T-helper 22 cell (primary cell): ENCODE measurements around the gene SLC34A3.
A peak's percentile ranks its signal among the peaks of the same experiment; 100 is the strongest.

Source experiments
- DNase-seq: peaks from one replicate; pipeline ENCODE4 v3.0.0-alpha.2; 2020; ENCODE audit warnings: low read depth

Gene SLC34A3

DNA sequence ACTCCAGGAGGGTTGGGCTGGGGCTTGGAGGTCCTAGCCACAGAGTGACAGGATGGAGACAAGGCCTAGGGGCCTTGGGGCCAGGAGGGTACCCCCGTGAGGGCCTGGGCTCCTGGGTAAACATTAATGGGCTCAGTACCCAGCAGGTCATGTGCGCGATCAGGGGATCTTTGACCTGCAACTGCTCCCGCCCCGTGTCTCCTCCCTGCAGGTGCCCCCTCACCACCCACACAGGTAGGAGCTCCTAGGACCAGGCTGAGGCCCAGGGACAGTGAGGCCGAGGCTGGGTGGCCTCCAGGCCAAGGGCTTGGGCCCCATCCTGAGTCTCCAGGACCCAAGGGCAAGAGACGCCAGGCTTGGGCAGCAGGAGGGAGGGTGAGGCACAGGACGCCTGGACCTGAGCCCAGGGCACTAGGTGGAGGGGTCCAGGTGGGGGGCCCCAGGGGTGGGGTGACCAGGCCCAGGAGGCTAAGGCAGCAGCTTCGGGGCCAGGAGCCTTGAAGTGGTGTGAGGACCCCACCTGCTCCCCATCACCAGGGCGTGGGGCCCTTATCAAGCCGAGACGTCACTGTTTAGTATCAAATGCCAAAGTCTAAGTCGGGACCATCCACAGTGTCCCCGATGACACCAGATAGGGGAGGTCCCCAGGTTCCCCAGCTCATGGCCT lies at the start of gene SLC34A3:
Gene SLC34A3 (plus strand): TSS at position 197 of the 667 bp plus-strand sequence. CDS start 802 bp downstream, outside the sequence.
- DNase-seq = no peak

DNA sequence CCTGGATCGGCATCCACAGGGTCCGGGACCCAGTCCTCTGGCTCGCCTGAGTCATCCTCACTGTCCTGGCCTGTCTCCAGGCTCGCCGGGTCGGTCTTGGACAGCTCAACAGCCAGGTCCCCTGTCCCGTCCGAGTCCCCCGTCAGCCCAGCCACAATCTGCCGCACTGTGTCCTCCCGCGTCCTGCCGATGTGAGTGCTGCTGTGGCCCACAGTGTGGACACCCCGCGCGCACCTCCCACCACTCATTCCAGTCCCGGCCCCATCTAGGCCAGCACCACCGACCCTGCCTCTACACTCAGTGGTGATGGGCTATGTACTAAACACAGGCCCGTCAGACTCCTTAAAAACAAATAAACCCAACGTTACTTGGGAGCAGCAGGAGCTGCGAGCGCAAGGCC lies 49.0 kb upstream of the SLC34A3 start:
- DNase-seq = no peak

DNA sequence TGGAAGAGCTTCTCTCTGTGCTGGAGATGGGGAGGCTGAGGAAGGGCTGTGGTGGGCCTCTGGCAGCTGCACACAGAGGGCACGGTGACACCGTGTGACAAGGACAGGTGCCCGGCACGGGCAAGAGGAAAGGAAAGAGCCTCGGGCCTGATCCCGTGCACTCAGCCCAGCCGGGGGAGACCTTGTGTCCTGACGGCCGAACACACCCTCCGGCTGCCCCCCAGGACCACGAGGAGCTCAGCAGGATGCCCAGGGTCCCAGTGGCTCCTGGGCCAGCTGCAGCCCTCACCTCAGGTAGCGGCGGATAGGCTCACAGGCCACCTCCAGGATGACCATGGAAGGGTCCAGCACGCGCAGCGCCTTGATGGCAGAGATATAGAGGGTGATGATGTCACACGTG lies 47.9 kb upstream of the SLC34A3 start:
- no peak for DNase-seq

DNA sequence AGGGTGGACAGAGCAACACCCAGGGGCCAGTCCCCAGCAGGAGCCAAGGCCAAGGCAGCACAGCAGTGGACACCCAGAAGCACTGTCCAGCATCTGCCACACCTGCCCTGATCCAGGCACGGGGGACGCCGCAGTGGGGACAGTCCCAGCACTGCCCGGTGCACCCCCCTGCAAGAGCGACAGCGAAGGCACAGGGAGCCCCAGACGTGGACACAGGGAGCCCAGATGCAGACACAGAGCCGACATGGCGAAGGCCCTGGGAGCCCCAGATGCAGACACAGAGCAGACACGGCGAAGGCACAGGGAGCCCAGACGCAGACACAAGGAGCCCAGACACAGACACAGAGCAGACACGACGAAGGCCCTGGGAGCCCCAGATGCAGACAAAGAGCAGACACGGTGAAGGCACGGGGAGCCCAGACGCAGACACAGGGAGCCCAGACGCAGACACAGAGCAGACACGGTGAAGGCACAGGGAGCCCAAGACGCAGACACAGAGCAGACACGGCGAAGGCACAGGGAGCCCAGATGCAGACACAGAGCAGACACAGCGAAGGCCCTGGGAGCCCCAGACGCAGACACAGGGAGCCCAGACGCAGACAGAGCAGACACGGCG lies 46.6 kb upstream of the SLC34A3 start:
- DNase-seq = no peak

DNA sequence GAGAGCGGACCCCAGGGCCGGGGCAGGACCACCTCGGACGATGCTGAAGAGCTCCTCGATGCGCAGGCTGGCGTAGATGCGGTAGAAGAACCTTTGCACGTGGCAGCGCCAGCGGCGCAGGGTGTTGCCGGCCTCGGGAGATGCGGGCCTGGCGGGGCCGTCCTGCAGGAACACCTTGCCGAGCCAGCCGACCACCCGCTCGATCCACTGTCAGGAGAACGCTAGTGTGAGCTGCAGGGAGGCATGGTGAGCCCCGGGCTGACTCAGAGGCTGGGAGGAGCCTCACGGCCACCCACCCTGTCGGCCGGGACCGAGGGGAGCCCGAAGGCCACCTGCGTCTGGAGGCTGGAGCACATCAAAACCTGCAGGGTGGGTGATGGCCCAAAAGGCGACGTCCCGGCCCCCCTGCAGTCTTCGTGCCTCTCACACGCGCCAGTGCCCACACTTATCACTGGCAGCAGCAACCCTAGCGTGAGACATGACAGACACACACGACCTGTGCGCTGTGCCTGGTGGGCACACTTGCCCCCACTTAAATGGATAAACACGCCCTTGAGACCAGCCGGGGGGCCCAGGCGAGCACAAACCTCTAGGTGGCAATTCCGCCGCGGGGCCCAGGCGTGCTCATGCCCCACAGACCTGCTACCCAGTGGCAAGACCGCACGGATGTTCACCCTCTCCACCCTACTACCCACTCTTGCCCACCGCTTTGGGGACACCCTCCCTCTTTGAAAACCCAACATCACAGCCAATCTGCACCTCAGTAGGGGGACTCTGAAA lies 45.6 kb upstream of the SLC34A3 start:
- DNase-seq = no peak

DNA sequence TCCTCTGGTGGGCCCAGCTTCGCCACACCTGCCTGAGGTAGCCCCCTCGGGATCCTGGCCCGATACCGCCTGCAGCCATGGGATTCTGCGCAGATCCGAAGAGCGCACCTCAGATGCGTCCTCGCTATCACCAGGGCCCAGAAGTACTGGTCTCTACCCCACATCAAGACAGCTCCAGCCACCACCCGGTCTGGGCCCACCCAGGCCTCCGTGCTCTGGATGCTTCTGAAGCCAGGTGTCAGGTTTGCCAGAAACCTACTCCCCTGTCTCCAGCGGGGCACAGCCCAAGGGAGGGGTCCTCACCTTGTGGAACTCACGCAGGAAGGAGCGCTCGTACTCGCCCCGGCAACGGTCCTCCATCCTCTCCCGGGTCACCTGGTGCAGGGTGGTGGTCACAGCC lies 44.8 kb upstream of the SLC34A3 start:
- no peak for DNase-seq

DNA sequence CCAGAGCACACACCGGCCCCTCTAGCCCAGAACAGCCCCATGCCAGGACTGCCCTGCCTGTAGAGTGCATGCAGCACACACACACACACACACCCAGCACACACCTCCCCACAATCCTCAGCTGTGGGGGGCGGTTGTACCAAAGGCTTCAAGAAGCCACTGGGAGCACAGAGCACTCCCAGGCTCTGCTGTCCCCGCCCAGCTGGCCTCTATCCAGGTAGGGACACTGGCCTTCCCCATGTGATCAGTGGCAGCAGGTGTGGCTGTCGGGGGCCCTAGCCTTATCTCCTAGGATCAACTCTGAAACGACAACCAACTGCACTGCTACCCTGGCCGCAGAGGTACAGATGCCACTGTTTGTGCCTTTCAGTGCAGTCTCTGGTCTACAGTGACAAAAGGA lies 44.3 kb upstream of the SLC34A3 start:
- DNase-seq = no peak

DNA sequence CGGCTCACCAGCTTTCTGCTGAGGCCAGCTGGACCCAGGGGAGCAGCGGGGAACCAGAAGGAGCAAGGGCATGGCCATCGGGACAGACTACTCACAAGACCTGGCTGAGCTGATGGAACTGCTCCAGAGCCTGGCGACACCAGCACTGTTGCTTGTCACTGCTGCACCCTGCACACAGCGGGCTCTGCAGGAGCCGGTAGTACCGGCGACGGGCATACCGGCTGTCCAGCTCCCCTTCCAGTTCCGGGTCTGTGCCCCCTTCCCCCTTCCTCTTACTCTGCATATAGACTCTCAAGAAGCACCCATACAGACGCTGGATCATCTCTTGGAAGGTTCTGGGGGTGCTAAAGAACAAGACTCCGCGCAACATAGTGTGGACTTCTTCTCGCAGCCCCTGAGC lies 43.3 kb upstream of the SLC34A3 start:
- no peak for DNase-seq

DNA sequence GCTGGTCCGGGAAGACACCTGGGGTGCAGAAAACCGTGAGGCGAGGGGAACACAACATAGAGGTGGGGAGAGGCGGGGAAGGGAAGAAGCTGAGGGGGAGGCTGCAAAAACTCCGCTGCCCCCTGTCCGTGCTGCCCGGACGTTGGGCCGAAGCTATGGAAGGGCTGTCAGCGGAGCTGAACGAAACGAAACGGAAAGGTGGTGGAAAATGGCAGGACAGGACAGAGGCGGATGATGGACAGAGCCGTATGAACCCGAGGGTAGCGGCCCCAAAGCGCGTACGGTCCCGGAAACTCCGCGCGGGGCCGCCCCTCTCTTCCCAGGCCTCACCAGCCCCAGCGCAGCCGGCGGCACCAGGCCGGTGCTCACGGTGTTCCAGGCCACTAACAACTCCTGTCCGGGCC lies 42.6 kb upstream of the SLC34A3 start:
- DNase-seq = no peak

DNA sequence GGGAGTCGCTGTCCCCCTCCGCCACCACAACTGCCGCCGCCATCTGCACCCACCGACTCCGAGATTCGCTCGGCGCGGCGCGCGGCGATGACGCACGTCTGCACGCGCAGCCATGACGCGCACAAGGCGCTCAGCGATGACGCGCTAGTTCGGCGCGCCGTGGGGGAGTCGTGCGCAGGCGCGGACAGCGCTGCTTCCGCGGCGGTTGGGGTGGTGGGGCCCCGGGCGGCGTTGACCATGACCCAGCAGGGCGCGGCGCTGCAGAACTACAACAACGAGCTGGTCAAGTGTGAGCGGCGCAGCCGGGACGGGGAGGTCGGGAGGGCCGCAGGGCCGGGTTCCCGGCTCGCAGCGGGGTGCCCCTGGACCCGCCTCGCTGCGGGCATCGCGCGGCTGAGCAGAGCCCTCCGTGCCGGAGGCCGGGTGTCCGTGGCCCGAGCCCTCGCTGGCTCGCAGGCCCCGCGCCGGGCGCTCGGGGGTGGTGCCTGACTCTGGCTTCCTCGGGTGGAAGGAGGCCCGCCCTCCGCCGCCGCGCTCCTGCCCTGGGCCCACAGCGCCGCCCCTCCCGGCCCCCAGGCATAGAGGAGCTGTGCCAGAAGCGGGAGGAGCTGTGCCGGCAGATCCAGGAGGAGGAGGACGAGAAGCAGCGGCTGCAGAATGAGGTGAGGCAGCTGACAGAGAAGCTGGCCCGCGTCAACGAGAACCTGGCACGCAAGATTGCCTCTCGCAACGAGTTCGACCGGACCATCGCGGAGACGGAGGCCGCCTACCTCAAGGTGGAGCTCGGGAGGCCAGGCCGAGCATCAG lies 42.0 kb upstream of the SLC34A3 start, which contains the start of the genes ANAPC2 and SSNA1:
Gene ANAPC2 (minus strand): TSS at position 71 of the 807 bp plus-strand sequence. CDS start 28 bp downstream, at position 43.
Gene SSNA1 (plus strand): TSS at position 187 of the 807 bp plus-strand sequence. CDS start 51 bp downstream, at position 238.
- peak; percentile 84 for DNase-seq

DNA sequence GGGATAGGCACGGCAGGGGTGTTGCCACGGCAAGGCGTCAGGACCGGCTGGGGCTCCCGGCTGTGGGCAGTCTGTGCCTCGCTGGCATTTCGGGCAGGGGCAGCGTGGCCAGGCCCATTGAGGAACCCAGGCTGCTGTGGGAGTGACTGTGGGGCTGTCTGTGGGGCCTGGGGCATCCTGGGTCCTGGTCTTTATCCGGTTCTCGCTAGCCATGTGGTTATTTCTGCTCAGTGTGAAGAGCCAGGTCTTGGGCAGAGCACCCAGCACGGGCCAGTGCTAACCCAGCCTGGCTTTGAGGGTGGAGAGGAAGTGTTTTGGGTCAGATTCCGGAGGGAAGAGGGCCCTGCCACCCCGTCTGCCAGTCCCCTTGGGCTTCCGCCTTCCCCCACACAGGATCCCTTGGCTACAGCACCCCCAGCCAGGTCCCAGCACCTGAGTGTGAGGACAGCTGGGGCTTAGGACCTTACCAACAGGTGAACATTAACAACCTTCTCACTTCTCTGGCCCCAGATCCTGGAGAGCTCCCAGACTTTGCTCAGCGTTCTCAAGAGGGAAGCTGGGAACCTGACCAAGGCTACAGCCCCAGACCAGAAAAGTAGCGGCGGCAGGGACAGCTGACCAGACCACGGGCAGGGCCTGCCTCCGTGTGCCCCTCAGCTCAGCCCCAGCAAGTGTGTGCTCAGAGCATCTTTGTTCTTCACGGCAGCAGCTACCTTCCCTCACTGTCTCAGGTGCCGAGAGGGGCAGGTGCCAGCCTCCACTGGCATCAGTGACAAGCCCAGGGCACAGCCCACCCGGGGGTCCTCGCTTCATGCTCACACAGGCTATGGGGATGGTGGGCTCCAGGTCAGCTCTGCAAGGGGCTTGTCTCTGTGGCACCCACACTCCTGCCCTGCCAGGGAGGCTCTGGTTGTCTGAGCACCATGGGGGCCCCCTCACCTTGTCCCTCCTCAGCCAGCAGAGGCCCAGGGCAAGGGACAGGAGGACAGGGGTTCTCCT lies 41.1 kb upstream of the SLC34A3 start:
- DNase-seq = no peak

DNA sequence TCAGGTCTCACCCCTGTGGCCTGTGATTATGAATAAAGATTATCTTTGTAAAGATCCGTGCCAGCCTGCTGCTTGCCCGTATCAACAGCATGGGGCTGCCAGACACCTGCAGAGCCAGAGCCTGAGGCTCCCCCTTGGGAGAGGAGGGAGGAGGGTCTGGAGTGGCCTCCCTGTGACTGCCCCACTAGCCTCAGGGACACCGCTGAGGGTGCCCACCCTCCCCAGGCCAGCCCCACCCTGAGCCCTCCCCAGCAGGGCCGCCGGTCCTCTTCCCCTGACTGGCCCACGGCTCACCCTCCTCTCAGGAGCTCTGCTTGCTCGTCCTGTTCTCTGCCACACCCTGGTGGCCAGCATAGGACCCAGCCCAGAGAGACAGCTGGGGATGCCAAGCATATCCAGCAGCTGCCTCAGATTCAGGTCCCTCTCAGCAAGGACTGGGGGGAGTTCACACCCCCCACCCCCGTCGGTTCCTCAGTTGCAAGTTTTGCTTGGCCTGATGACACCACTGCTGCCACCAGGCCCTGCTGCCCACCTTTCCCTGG lies 40.3 kb upstream of the SLC34A3 start:
- no peak for DNase-seq

DNA sequence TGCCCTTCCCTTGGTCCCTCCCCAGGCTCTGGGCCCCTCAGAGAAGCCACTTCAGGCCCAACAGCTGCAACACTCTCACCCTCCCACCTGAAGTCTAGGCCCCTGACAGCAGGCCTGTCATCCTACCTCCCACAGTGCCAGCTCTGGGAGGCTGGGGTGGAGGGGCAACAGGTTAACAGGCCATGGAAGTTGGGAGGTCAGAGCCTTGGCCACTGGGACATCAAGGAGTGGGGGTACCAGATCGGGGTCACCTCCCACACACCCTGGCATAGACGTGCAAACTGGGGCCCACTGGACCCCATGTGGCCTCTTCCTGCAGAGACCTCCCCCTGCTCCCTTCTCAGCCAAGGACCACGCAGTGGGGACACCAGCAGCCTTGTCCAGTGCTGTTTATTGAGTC lies 39.5 kb upstream of the SLC34A3 start:
- no peak for DNase-seq

DNA sequence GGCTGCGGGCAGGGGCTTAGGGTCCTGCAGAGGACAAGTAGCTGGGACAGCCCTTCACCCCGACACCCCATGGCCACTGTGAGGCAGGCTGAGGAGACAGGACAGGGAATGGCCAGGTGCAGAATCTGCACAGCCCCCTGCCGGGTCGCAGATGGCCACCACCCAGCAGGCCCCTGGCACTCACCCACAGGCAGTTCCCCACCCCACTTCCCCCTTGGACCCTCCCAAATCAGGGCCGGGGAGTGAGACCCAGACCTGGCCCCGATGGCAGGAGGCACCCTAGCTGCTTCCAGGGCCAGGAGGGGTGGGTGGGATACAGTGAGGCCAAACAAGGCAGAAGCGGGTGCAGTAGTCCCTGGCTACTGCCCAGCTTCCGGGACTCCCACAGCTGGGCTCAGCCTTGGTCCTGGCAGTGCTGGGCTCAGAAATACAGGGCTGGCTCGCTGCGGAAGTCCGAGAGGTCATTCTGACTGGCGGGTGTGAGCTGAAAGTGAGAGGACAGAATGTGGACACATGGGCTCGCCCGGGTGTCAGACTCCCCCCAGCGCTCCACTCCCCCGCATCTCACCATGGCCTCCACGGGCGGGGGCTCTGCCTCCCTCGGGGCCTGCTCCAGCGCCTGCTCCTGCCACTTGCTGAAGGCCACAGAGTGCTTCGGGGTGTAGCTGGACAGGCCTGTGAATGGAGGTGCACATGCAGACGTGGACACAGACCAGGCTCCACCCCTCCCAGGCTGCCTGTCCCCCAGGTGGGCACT lies 38.8 kb upstream of the SLC34A3 start:
- no peak for DNase-seq

DNA sequence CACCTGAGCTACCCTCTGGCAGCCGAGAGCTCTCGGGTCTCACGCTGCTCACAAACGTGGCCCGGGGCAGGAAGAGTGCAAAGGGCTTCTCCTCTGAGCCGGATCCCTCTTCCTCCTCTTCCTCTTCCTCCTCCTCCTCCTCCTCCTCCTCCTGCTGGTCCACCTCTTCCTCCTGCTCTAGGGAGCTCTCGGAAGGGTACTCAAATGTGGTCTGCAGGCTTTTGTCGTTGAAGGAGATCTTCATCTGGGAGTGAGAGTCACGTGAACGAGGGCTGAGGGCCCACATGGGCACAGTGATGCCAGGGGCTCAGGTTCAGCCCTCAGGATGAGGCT lies 38.3 kb upstream of the SLC34A3 start:
- DNase-seq = no peak

DNA sequence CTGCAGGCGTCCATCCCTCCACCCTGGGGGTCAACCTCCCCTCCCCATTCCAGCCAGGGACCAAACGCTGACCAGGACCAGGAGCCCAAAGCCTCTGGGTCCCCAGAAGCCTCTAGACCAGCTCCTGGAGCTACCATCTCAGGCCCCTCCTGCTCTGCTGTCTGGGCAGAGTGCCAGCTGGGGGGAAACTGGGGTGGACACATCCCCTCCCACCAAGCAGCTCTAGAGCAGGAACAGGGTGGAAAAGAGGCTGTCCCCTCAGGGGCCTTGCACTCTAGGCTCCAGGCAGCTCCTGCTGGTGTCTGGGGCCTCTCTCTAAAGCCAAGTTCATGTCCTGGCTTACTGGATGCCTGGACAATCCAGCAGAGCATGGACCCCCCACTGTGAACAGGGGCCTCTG lies 37.8 kb upstream of the SLC34A3 start:
- DNase-seq = no peak

DNA sequence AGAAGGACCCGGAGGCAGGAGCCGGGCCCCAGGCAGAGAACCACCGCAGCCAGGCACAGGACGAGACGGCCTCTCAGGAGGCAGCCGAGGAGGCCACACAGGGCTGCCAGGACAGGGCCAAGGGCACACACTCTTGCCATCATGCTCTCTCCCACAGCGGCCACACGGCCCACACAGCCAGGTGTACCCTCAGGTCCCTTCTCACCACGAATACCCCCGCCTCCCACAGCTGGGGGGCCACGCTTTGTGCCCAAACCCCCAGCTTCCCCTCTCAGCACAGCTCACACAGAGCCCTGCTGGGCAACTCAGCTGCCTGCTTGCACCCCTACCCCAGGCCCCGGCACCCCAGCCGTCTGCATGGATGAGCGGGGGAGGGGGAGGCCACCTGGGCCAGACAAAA lies 36.9 kb upstream of the SLC34A3 start:
- no peak for DNase-seq

DNA sequence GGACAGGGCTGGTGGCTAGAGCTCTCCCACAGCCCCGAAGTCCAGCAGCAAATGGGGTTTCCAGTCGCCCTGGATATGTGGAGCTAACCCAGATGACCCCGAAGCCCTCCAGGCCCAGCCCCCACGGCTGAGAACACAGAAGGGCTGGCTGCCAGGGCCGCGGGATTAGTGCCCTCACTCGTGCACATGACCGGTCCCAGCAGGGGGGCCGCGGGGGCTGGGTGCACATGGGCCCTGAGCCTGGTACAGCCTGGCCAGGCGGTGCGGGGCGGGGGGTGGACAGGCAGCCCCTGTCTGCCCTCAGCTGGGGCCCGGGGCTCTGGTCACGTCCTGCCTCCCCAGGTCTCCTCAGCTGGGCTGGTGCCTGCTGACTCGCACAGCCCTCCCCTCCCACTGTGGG lies 36.3 kb upstream of the SLC34A3 start:
- no peak for DNase-seq

DNA sequence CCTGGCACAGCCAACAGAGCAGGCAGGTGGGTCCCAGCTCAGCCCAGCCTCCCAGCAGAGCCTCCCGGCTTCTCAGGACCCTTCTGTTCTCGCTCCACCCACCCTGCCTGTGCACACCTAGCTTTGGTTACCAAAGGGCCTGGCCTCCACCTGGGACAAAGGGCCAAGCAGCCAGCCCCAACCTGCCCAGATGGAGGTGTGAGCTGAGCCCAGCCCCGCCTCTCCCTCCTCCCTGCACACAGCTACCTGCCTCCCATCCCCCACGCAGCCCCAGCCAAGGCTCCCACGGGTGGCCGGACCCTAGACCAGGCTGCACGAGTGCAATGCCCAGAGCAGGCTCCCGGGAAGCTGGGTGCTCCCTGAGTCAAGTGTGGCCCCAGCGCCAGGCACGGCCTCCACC lies 35.8 kb upstream of the SLC34A3 start:
- no peak for DNase-seq
